ENCODE measurements around the gene FRMD4B. TPM values are rescaled to one million over a fixed set of nuclear protein-coding genes. Genes with fewer than 3 reads are reported as not detected.

Gene FRMD4B
- polyA plus RNA-seq, 3 donors: 13.2 to 21.0 (median 19.6) TPM

GRCh38 chr3:69321301-69322157 lies 64.4 kb downstream of the FRMD4B start:
- Histone ChIP-seq H2AFZ (ENCODE audit: insufficient read depth, low read depth, low read length, poor library complexity, severe bottlenecking) (peak overlapping the region; percentile 54), H3K79me2 (ENCODE audit: insufficient read depth, low read length) (no peaks in the 10 kb centered on the region), H3K4me3 (replicated peaks in 1 of 3; ENCODE audit: low read depth in 2 of 3, low read length in 3 of 3) (peak overlapping the region in 1 of 3 experiments; percentile 38), H3K4me2 (replicated peaks; ENCODE audit: extremely low read depth, low read length, poor library complexity, severe bottlenecking) (peak overlapping the region; percentile 33), H3K4me1 (ENCODE audit: control insufficient read depth in 1 of 2, insufficient read depth in 2 of 2, low read length in 2 of 2) (peaks cover 46 to 53% of the 10 kb centered on the region in 2 donors), H3K36me3 (replicated peaks in 1 of 2; ENCODE audit: control insufficient read depth in 1 of 2, insufficient read depth in 2 of 2, low read length in 2 of 2) (no peaks in the 10 kb centered on the region), H3K9me3 (replicated peaks in 1 of 2; ENCODE audit: control insufficient read depth in 1 of 2, insufficient read depth in 1 of 2, low read length in 2 of 2) (no peaks in the 10 kb centered on the region), H3K27me3 (ENCODE audit: control insufficient read depth in 2 of 2, insufficient read depth in 2 of 2, low read length in 2 of 2) (no peaks in the 10 kb centered on the region), H3K9ac (ENCODE audit: insufficient read depth, low read length, poor library complexity, severe bottlenecking) (peak overlapping the region; percentile 27), H3K27ac (ENCODE audit: low read depth in 1 of 2, low read length in 2 of 2) (peak overlapping the region; percentile 47 to 77), H4K20me1 (ENCODE audit: insufficient read depth, low read length) (no peaks in the 10 kb centered on the region)
- intact Hi-C loops (cut with micrococcal nuclease): loop anchor here in 1 of 2 donors (10.0 kb wide), 1 partner anchor 107 kb away; no protein-coding TSS in a partner anchor
- DNase-seq: peak; percentile 60 to 88 (median 79)
- peaks cover 0 to 1% (median 0%) of the 10 kb centered on the region in 3 donors for H3K27me3 Mint-ChIP-seq (ENCODE audit: low read depth in 3 of 3)
- peak overlapping the region; percentile 78 to 98 (median 94) for H3K27ac Mint-ChIP-seq
- H3K9me3 Mint-ChIP-seq: peaks cover 0 to 7% (median 0%) of the 10 kb centered on the region in 7 donors
- peaks cover 17 to 28% of the 10 kb centered on the region in 2 donors for H3K36me3 Mint-ChIP-seq
- WGBS (ENCODE audit: insufficient coverage): 4% methylated on average over 2 of the region's 9 CpGs
- TF ChIP-seq, protein P1, sequence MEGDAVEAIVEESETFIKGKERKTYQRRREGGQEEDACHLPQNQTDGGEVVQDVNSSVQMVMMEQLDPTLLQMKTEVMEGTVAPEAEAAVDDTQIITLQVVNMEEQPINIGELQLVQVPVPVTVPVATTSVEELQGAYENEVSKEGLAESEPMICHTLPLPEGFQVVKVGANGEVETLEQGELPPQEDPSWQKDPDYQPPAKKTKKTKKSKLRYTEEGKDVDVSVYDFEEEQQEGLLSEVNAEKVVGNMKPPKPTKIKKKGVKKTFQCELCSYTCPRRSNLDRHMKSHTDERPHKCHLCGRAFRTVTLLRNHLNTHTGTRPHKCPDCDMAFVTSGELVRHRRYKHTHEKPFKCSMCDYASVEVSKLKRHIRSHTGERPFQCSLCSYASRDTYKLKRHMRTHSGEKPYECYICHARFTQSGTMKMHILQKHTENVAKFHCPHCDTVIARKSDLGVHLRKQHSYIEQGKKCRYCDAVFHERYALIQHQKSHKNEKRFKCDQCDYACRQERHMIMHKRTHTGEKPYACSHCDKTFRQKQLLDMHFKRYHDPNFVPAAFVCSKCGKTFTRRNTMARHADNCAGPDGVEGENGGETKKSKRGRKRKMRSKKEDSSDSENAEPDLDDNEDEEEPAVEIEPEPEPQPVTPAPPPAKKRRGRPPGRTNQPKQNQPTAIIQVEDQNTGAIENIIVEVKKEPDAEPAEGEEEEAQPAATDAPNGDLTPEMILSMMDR (IDR thresholded peaks at IDR 0.05): no peak
- H3K4me3 Mint-ChIP-seq: peak overlapping the region in 1 of 2 donors; percentile 73
- peaks cover 60% of the 10 kb centered on the region for H3K4me1 Mint-ChIP-seq

DNA sequence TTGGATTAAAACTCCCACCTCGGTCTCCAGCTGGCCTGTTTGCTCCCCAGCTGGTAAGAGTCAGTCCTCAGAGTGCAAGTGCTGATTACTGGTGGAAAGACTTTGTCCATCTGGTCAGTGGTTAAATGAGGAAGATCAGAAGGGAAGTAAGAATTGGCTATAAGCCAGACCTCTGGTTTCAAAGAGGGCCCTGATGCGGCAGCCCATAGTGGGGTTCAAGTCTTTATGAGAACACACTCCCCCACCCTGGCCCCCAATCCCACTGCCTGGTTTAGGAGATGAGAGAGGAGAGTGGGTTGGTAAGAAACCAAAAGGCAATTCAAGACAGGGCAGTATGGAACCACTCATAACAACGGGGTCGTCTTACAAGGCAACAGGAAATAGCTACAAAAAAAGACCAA lies 65.0 kb downstream of the FRMD4B start:
- H3K27ac Mint-ChIP-seq: peak overlapping the region; percentile 78 to 98 (median 94)
- H3K4me2 ChIP-seq (replicated peaks; ENCODE audit: extremely low read depth, low read length, poor library complexity, severe bottlenecking): peak overlapping the region; percentile 33

More for the DNA sequence above, 65.0 kb downstream of the FRMD4B start:
- no peaks in the 10 kb centered on the region for H3K79me2 ChIP-seq (ENCODE audit: insufficient read depth, low read length)
- TF ChIP-seq, protein P1 (IDR thresholded peaks at IDR 0.05): no peak
- peak overlapping the region; percentile 54 for H2AFZ ChIP-seq (ENCODE audit: insufficient read depth, low read depth, low read length, poor library complexity, severe bottlenecking)
- no peaks in the 10 kb centered on the region for H3K36me3 ChIP-seq (replicated peaks in 1 of 2; ENCODE audit: control insufficient read depth in 1 of 2, insufficient read depth in 2 of 2, low read length in 2 of 2)
- Mint-ChIP-seq H3K4me3 (peak overlapping the region; percentile 54 to 73), H3K27me3 (ENCODE audit: low read depth in 3 of 3) (peaks cover 0 to 1% (median 0%) of the 10 kb centered on the region in 3 donors), H3K4me1 (peaks cover 54% of the 10 kb centered on the region), H3K36me3 (peaks cover 17 to 25% of the 10 kb centered on the region in 2 donors), H3K9me3 (peaks cover 0 to 7% (median 0%) of the 10 kb centered on the region in 7 donors)
- H3K9ac ChIP-seq (ENCODE audit: insufficient read depth, low read length, poor library complexity, severe bottlenecking): peak overlapping the region; percentile 27
- peaks cover 43 to 48% of the 10 kb centered on the region in 2 donors for H3K4me1 ChIP-seq (ENCODE audit: control insufficient read depth in 1 of 2, insufficient read depth in 2 of 2, low read length in 2 of 2)
- peak overlapping the region in 1 of 3 experiments; percentile 38 for H3K4me3 ChIP-seq (replicated peaks in 1 of 3; ENCODE audit: low read depth in 2 of 3, low read length in 3 of 3)
- H3K9me3 ChIP-seq (replicated peaks in 1 of 2; ENCODE audit: control insufficient read depth in 1 of 2, insufficient read depth in 1 of 2, low read length in 2 of 2): no peaks in the 10 kb centered on the region
- WGBS (ENCODE audit: insufficient coverage): no CpG with 5 or more reads among the region's 4 CpGs
- DNase-seq: peak; percentile 79 to 91 (median 86)
- H3K27me3 ChIP-seq (ENCODE audit: control insufficient read depth in 2 of 2, insufficient read depth in 2 of 2, low read length in 2 of 2): no peaks in the 10 kb centered on the region
- H4K20me1 ChIP-seq (ENCODE audit: insufficient read depth, low read length): no peaks in the 10 kb centered on the region
- intact Hi-C loops (cut with micrococcal nuclease): loop anchor here in 1 of 2 donors (10.0 kb wide), 1 partner anchor 106 kb away; no protein-coding TSS in a partner anchor
- H3K27ac ChIP-seq (ENCODE audit: low read depth in 1 of 2, low read length in 2 of 2): peak overlapping the region; percentile 47 to 77
